ENCODE measurements around the gene MINAR1.

GRCh38 chr15:79454063-79454462, 21.9 kb downstream of the MINAR1 start:
- no peak for TF ChIP-seq TAF1 (IDR thresholded peaks at IDR 0.05; ENCODE audit: borderline replicate concordance, low read depth, low read length)
- no peak for TF ChIP-seq CTCF (IDR thresholded peaks at IDR 0.05)
- no peak for TF ChIP-seq NRF1 (IDR thresholded peaks at IDR 0.05; ENCODE audit: low read depth, low read length)
- TF ChIP-seq PBX3 (IDR thresholded peaks at IDR 0.05) = no peak
- no peak for TF ChIP-seq POLR2AphosphoS5 (IDR thresholded peaks at IDR 0.05; ENCODE audit: low read depth, low read length)
- TF ChIP-seq GABPA (IDR thresholded peaks at IDR 0.05; ENCODE audit: low read depth) = no peak
- TF ChIP-seq FOSL2 (IDR thresholded peaks at IDR 0.05; ENCODE audit: borderline replicate concordance, low read depth) = no peak
- TF ChIP-seq REST (IDR thresholded peaks at IDR 0.05; ENCODE audit: low read depth, low read length) = no peak
- no peak for TF ChIP-seq RAD21 (IDR thresholded peaks at IDR 0.05; ENCODE audit: low read length)
- TF ChIP-seq SIN3A (IDR thresholded peaks at IDR 0.05; ENCODE audit: borderline replicate concordance, low read depth, low read length) = no peak
